Activated naive CD4-positive, alpha-beta T cell (primary cell): ENCODE measurements around the gene SOBP.

Source experiments
- DNase-seq, 4 experiments: peaks; one replicate each; lab custom pipeline; 2025; lab: John Stamatoyannopoulos, UW

The SOBP gene

GRCh38 chr6:107616775-107617174 lies 126.9 kb downstream of the SOBP start:
- no peak for DNase-seq

DNA sequence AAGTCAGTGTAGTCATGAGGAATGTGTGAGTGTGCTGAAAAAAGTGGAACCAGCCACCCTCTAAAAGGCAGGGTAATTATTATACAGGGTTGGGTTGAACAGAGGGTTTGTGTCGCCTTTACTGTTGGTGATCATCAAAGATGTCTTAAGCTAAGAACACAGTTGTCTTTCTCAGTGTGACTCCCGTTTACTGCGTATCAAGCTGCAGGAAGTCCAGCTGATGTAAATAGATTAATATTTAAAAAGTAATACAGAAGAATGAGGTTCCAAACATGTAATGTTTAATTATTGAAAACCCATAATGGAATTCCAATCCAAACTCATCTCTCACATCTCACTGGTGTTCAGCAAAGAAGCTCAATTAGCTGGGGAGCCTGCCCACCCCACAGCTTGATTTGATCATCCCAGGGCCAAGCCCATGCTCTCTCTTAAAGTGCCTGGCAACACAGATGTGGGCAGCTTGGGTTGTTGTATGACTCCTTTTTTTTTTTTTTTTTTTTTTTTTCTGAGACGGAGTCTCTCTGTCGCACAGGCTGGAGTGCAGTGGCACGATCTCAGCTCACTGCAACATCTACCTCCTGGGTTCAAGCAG lies 127.5 kb downstream of the SOBP start:
- no peak for DNase-seq

- no peak for DNase-seq
These were observed 128.8 kb downstream of the SOBP start for GRCh38 chr6:107618672-107619071.

- no peak for DNase-seq
These were observed 130.8 kb downstream of the SOBP start for GRCh38 chr6:107620732-107621131.

- no peak for DNase-seq
These were observed 131.5 kb downstream of the SOBP start for GRCh38 chr6:107621229-107621937.

GRCh38 chr6:107622269-107622668 lies 132.4 kb downstream of the SOBP start:
- DNase-seq: no peak

GRCh38 chr6:107624050-107624449 lies 134.1 kb downstream of the SOBP start:
- DNase-seq: no peak

DNA sequence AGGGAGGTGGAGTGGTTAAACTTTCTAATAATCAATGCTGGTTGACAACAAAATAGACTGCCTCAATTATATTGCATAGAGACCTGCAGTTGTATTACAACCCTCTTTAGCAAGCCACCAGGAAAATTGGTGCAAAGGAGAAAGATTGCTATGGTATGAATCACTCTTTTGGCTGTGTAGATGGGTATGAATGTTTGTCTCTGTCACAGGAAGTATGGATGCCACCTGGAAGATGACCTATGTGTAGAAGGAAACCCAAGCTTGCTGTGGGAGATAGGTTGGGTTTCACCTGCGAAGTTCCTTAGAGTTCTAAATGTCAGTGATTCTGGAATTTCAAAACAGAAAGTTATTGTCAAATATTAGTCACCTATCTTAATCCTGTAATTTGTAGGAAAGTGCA lies 134.6 kb downstream of the SOBP start:
- DNase-seq: no peak

- DNase-seq: no peak
These were observed 135.3 kb downstream of the SOBP start for GRCh38 chr6:107625264-107625663.

GRCh38 chr6:107626645-107627044 lies 136.7 kb downstream of the SOBP start:
- no peak for DNase-seq

DNA sequence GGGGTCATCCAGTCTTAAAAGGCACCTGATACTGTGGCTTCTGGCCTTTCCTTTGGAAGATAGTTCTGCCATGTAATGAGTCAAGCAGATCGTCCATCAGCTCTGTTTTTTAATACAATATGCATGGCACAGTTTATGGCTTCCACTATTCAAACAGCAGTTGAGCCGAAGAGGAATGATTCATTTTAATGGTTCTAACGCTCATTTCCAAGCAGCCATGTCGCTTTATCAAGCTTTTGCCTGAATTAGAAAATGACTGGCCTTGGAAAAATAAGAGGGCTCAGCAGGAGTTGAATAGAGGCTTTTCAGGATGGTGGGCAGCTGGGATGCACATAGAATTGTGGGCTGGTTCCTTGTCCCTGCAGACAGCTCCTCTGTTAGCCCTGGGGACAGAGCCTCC lies 138.1 kb downstream of the SOBP start:
- DNase-seq: no peak

- no peak for DNase-seq
These were observed 139.0 kb downstream of the SOBP start for GRCh38 chr6:107628878-107629277.

GRCh38 chr6:107629548-107630129 lies 139.7 kb downstream of the SOBP start:
- no peak for DNase-seq

DNA sequence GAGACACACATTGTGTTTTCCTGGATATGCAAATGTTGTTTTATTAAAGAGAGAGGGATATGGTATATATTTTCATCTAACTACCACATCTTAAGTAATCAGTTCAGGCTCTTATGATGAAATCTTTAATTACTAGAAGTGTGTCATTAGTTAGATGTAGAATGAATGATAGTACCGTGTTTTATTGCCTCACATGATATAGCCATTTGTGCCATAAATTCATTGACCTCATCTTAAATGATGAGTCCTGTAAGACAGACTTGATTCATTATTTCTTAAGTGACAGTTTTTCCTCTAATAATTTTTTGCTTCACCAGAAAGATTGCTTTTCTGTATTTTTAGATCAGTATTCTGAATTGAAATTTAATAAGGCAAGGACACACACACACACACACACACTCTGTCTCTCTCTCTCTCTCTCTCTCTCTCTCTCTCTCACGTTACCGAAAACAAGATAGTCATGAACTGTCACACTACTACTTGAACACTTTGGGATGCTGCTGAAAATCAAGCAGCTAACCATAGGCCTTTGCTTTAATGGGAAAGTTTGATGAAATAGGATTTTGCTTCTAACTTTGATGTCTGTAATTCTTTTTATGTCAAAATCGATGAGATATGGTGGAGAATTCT lies 140.5 kb downstream of the SOBP start:
- no peak for DNase-seq

GRCh38 chr6:107632381-107633136 lies 142.6 kb downstream of the SOBP start:
- DNase-seq: no peak

DNA sequence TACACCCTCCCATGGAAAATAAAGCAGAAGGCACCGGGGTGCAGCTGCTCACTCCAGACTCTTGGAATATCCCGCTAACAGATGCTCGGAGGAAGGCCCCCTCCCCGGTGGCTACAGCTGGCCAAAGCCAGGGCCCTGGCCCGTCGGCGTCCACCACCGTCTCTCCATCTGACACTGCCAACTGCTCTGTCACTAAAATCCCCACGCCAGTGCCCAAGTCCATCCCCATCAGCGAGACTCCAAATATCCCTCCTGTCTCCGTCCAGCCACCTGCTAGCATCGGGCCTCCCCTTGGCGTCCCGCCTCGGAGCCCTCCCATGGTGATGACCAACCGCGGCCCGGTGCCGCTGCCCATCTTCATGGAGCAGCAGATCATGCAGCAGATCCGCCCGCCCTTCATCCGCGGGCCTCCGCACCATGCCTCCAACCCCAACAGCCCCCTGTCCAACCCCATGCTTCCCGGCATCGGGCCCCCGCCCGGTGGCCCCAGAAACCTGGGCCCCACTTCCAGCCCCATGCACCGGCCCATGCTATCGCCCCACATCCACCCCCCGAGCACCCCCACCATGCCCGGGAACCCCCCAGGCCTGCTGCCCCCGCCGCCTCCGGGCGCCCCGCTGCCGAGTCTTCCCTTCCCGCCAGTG lies 143.9 kb downstream of the SOBP start:
- no peak for DNase-seq

- DNase-seq: no peak
These were observed 144.6 kb downstream of the SOBP start for GRCh38 chr6:107634324-107635056.

- no peak for DNase-seq
These were observed 145.2 kb downstream of the SOBP start for GRCh38 chr6:107635057-107635515.

DNA sequence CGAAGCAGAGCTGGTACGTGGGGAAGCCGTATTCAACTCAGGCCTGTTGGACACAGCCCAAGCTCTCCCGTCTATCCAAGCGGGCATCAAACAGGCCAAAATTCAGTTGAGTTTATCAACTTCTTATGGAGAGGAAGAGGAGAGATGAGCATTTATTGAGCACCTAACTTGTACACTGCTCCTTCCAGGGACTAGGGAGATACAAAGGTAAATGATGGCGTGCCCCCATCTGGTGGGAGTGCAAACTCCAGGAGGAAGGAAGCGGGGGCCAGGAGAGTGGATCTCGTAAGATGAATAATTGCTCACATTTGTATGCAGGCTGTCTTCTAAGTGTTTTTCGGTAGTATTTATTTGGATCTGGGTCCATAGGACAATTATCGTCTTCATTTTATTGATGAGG lies 146.6 kb downstream of the SOBP start:
- no peak for DNase-seq

- DNase-seq: no peak
These were observed 147.7 kb downstream of the SOBP start for GRCh38 chr6:107637316-107638315.
